ENCODE data around the gene MICAL2.

GRCh38 chr11:12142176-12142575 lies 31.8 kb downstream of the MICAL2 start:
- TF ChIP-seq REST (IDR thresholded peaks at IDR 0.05; ENCODE audit: insufficient read depth in 1 of 2, low read depth in 2 of 2, low read length in 2 of 2) (no peak), POLR2AphosphoS5 (IDR thresholded peaks at IDR 0.05; ENCODE audit: low read depth, low read length) (no peak), SIN3A (IDR thresholded peaks at IDR 0.05; ENCODE audit: borderline replicate concordance, insufficient read depth, low read length) (no peak), TAF1 (IDR thresholded peaks at IDR 0.05; ENCODE audit: borderline replicate concordance, insufficient read depth, low read length) (no peak), FOXP2 (optimal IDR thresholded peaks at IDR 0.05; ENCODE audit: borderline replicate concordance, extremely low read depth, extremely low read length, insufficient read depth) (no peak)

All from PFSK-1 (cell line).